Measurements from ENCODE around the gene UROS.

UROS gene

DNA sequence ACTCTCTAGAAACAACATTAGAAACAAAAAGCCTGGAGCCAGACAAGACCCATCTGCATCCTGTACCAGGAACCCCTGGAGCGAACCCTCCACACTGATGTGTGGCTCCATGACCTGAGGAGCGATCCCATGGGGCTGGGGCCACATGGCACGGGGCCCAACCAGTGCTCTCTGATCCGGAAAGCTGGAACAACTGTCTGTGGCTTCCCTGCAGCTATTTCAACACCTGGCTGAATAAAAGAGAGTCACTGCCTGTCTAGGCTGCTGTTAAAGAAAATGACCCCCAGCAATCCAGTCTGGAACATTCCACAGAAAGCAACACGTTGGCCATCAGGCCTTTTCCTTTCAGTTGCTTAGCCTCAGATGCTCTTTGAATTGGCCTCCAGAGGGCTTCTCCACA lies 20.9 kb downstream of the UROS start:
- ChIA-PET CTCF (interaction anchor here (0.6 kb wide), 1 partner anchor 1011 kb away, joined by 3 read pairs; no protein-coding TSS in a partner anchor), POLR2A (no interaction called here)
- no peak for DNase-seq (ENCODE audit: extremely low spot score)
- TF ChIP-seq NFRKB (IDR thresholded peaks at IDR 0.05) (no peak), ELF4 (IDR thresholded peaks at IDR 0.05) (no peak), FOXM1 (IDR thresholded peaks at IDR 0.05; ENCODE audit: borderline replicate concordance) (no peak), CTBP1 (IDR thresholded peaks at IDR 0.05; ENCODE audit: borderline replicate concordance) (no peak), FOXA1 (IDR thresholded peaks at IDR 0.05) (no peak), HDGF (IDR thresholded peaks at IDR 0.05; ENCODE audit: borderline replicate concordance) (no peak), ZNF384 (IDR thresholded peaks at IDR 0.05) (no peak), TARDBP (IDR thresholded peaks at IDR 0.05) (no peak)

DNA sequence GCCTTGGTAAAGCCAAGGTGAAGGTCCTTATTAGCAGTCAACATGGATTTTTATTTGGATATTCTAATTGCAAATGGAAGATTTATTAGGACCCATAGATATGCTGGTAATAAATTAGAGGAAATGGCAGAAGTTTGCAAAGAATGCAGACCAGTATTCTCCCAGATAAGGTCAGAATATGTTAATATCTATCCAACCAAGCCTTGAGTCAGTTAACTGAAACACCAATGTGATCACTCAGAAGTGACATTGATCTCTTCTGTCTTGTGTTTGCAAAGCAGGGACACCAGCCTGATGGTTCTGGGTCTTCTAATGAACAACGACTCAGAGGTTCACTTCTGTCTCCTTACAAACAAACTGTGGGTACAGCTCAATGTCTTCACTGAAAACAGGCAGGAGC lies 21.5 kb downstream of the UROS start:
- ChIA-PET CTCF (no interaction called here), POLR2A (no interaction called here)
- TF ChIP-seq BHLHE40 (IDR thresholded peaks at IDR 0.05; ENCODE audit: borderline replicate concordance): no peak
- no peak for TF ChIP-seq SUZ12 (IDR thresholded peaks at IDR 0.05)
- TF ChIP-seq FOXM1 (IDR thresholded peaks at IDR 0.05; ENCODE audit: borderline replicate concordance): no peak
- TF ChIP-seq CTBP1 (IDR thresholded peaks at IDR 0.05; ENCODE audit: borderline replicate concordance): no peak
- no peak for TF ChIP-seq FOXA1 (IDR thresholded peaks at IDR 0.05)
- TF ChIP-seq ELF4 (IDR thresholded peaks at IDR 0.05): no peak
- no peak for TF ChIP-seq TARDBP (IDR thresholded peaks at IDR 0.05)
- no peak for TF ChIP-seq NFRKB (IDR thresholded peaks at IDR 0.05)
- TF ChIP-seq ZNF384 (IDR thresholded peaks at IDR 0.05): no peak
- no peak for TF ChIP-seq ARNT (IDR thresholded peaks at IDR 0.05)
- TF ChIP-seq L3MBTL2 (conservative IDR thresholded peaks at IDR 0.05): no peak
- TF ChIP-seq LEF1 (IDR thresholded peaks at IDR 0.05; ENCODE audit: borderline replicate concordance): no peak
- no peak for TF ChIP-seq SP1 (IDR thresholded peaks at IDR 0.05)
- DNase-seq (ENCODE audit: extremely low spot score): no peak

DNA sequence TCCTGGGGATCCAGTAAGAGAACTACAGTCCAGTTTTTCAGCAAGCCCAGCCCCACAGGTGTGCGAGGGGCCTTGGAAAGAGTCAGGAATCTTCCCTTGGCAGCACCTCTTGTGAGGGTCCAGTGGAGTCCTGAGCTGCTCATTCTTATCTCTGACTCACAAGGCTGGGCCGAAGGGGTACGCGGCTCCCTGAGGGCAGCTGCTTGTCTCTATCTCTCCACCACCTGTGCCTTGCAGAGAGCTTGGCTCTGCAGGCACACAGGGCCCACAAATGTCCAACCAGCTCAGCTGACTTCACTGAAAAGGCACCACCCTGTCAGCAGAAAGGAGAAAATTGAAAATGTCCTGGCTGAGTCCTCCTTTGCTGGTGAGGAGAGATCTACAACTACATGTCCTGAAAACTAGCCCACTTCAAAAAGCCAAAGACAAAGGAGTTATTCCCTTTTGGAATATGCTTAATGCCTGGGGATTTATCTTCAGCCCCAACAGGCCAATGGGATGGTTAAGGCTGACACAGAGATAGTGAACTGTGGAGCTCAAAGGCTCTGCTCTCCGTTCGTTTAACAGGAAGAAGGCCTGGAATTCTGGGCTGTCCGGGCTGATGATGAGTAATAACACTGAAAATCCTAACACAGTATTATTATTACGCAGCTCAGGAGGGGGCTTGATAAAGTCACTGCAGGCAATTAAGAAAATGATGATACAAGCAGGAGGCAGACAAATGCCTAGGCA lies 23.4 kb downstream of the UROS start:
- ChIA-PET CTCF (no interaction called here), POLR2A (no interaction called here)
- DNase-seq (ENCODE audit: extremely low spot score): no peak
- no peak for TF ChIP-seq ARNT (IDR thresholded peaks at IDR 0.05)
- TF ChIP-seq BHLHE40 (IDR thresholded peaks at IDR 0.05; ENCODE audit: borderline replicate concordance): no peak
- TF ChIP-seq SUZ12 (IDR thresholded peaks at IDR 0.05): no peak
- TF ChIP-seq ELF4 (IDR thresholded peaks at IDR 0.05): no peak
- no peak for TF ChIP-seq CTBP1 (IDR thresholded peaks at IDR 0.05; ENCODE audit: borderline replicate concordance)
- TF ChIP-seq FOXM1 (IDR thresholded peaks at IDR 0.05; ENCODE audit: borderline replicate concordance): no peak
- TF ChIP-seq NFRKB (IDR thresholded peaks at IDR 0.05): no peak
- TF ChIP-seq FOXK2 (IDR thresholded peaks at IDR 0.05): no peak
- no peak for TF ChIP-seq FOXA1 (IDR thresholded peaks at IDR 0.05)
- TF ChIP-seq, protein P1, sequence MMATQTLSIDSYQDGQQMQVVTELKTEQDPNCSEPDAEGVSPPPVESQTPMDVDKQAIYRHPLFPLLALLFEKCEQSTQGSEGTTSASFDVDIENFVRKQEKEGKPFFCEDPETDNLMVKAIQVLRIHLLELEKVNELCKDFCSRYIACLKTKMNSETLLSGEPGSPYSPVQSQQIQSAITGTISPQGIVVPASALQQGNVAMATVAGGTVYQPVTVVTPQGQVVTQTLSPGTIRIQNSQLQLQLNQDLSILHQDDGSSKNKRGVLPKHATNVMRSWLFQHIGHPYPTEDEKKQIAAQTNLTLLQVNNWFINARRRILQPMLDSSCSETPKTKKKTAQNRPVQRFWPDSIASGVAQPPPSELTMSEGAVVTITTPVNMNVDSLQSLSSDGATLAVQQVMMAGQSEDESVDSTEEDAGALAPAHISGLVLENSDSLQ (IDR thresholded peaks at IDR 0.05): no peak
- no peak for TF ChIP-seq LEF1 (IDR thresholded peaks at IDR 0.05; ENCODE audit: borderline replicate concordance)
- TF ChIP-seq TARDBP (IDR thresholded peaks at IDR 0.05): no peak
- TF ChIP-seq SP1 (IDR thresholded peaks at IDR 0.05): no peak
- no peak for TF ChIP-seq ZNF384 (IDR thresholded peaks at IDR 0.05)
- no peak for TF ChIP-seq L3MBTL2 (conservative IDR thresholded peaks at IDR 0.05)
- no peak for TF ChIP-seq HDGF (IDR thresholded peaks at IDR 0.05; ENCODE audit: borderline replicate concordance)

DNA sequence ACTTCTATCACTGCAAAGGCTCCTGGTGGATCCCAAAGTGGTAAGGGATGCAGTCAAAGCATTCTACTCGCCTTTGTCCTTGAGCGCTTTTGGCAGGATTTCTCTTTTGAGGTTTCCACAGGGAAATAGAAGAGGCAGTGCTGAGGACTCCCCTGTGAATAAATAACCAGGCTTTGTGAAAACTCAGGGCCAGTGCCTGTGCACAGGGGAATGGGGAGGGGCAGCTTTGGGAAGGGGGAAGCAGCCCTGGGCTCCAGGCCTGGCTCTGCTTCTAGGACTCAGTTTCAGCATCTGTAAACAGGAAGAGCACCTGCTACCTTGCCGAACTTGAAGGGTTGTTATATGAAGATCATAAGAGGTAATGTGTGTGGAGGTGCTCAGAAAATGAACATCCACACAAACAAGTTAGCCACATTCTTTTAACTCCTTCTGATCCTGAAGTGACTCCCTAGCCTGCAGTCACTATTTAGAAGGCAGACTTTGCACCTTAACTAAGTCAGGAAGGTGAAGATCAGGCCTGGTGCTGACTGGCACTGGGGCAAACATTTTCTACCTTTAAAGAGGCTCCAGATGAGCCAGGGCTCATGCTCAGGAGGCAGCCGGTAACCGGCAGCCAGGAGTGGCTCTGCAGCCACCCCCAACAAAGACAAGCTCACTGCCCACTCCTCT lies 24.9 kb downstream of the UROS start:
- TF ChIP-seq L3MBTL2 (conservative IDR thresholded peaks at IDR 0.05): no peak
- TF ChIP-seq FOXM1 (IDR thresholded peaks at IDR 0.05; ENCODE audit: borderline replicate concordance): no peak
- TF ChIP-seq, protein P1 (IDR thresholded peaks at IDR 0.05): no peak
- TF ChIP-seq SUZ12 (IDR thresholded peaks at IDR 0.05): no peak
- TF ChIP-seq TARDBP (IDR thresholded peaks at IDR 0.05): no peak
- TF ChIP-seq FOXK2 (IDR thresholded peaks at IDR 0.05): no peak
- no peak for TF ChIP-seq ELF4 (IDR thresholded peaks at IDR 0.05)
- no peak for TF ChIP-seq CTBP1 (IDR thresholded peaks at IDR 0.05; ENCODE audit: borderline replicate concordance)
- no peak for TF ChIP-seq NFRKB (IDR thresholded peaks at IDR 0.05)
- no peak for TF ChIP-seq HDGF (IDR thresholded peaks at IDR 0.05; ENCODE audit: borderline replicate concordance)
- TF ChIP-seq FOXA1 (IDR thresholded peaks at IDR 0.05): no peak
- no peak for TF ChIP-seq ZNF384 (IDR thresholded peaks at IDR 0.05)
- ChIA-PET CTCF (no interaction called here), POLR2A (no interaction called here)
- no peak for DNase-seq (ENCODE audit: extremely low spot score)

DNA sequence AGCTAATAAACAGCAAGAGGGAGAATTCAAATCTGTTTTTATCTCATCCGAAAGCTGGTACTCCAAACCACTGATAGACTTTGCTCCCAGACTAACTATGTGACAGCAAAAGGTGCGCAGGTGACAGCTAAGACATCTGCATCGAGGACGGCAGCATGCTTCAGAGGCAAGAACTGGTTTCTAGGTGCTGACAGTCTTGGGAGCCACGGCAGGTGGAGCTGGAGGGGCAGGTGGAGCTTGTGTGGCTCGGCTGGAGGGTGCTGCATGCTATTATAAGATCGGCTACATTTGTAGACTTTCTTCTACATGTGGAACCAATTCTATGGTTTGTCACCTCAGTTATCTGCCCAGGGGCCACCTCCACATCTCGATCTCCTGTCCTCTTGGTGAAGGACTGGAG lies 25.6 kb downstream of the UROS start:
- POLR2A ChIA-PET: no interaction called here

More for the DNA sequence above, 25.6 kb downstream of the UROS start:
- TF ChIP-seq SP1 (IDR thresholded peaks at IDR 0.05): no peak
- TF ChIP-seq FOXM1 (IDR thresholded peaks at IDR 0.05; ENCODE audit: borderline replicate concordance): no peak
- no peak for TF ChIP-seq LEF1 (IDR thresholded peaks at IDR 0.05; ENCODE audit: borderline replicate concordance)
- TF ChIP-seq TARDBP (IDR thresholded peaks at IDR 0.05): no peak
- no peak for TF ChIP-seq FOXK2 (IDR thresholded peaks at IDR 0.05)
- TF ChIP-seq ZNF384 (IDR thresholded peaks at IDR 0.05): no peak
- TF ChIP-seq L3MBTL2 (conservative IDR thresholded peaks at IDR 0.05): no peak
- no peak for TF ChIP-seq HDGF (IDR thresholded peaks at IDR 0.05; ENCODE audit: borderline replicate concordance)
- no peak for TF ChIP-seq SUZ12 (IDR thresholded peaks at IDR 0.05)
- TF ChIP-seq, protein P1 (IDR thresholded peaks at IDR 0.05): no peak
- TF ChIP-seq BHLHE40 (IDR thresholded peaks at IDR 0.05; ENCODE audit: borderline replicate concordance): no peak
- TF ChIP-seq ELF4 (IDR thresholded peaks at IDR 0.05): no peak
- TF ChIP-seq NFRKB (IDR thresholded peaks at IDR 0.05): no peak
- TF ChIP-seq CTBP1 (IDR thresholded peaks at IDR 0.05; ENCODE audit: borderline replicate concordance): no peak
- TF ChIP-seq FOXA1 (IDR thresholded peaks at IDR 0.05): no peak
- TF ChIP-seq ARNT (IDR thresholded peaks at IDR 0.05): no peak
- CTCF ChIA-PET: no interaction called here
- DNase-seq (ENCODE audit: extremely low spot score): no peak
